Neural crest cell (in vitro differentiated cells): Measurements from ENCODE around the gene TRIM46. TPM values are rescaled to one million over a fixed set of nuclear protein-coding genes. Genes with fewer than 3 reads are reported as not detected.
A peak's percentile ranks its signal among the peaks of the same experiment; 100 is the strongest.

Experiments used
- DNase-seq: peaks from one replicate; pipeline ENCODE4 v3.0.0; 2021; ENCODE audit warnings: low read depth, mixed read lengths, low spot score
- H3K27ac Mint-ChIP-seq: one replicate; pipeline ENCODE4 v1.8.0; 2021; ENCODE audit warnings: mild to moderate bottlenecking, mixed read lengths; ENCODE audit not compliant: unreplicated experiment
- H3K27me3 Mint-ChIP-seq: 2 replicates; pipeline ENCODE4 v1.8.0; 2021; ENCODE audit warnings: low read depth, mild to moderate bottlenecking, mixed read lengths
- H3K36me3 Mint-ChIP-seq: 2 replicates; pipeline ENCODE4 v1.8.0; 2021; ENCODE audit warnings: low read depth, mild to moderate bottlenecking, mixed read lengths
- H3K4me1 Mint-ChIP-seq: 2 replicates; pipeline ENCODE4 v1.8.0; 2021; ENCODE audit warnings: mixed read lengths
- H3K4me3 Mint-ChIP-seq: one replicate; pipeline ENCODE4 v1.8.0; 2021; ENCODE audit warnings: mild to moderate bottlenecking, mixed read lengths
- H3K9me3 Mint-ChIP-seq: 2 replicates; pipeline ENCODE4 v1.8.0; 2021; ENCODE audit warnings: mixed read lengths
- total RNA-seq: library from RNA; stranded (reverse); gene quantifications from 2 replicates; pipeline ENCODE4 v1.2.1, GENCODE V29; 2021
- TF ChIP-seq, protein P1 (sequence below): fragments of 200-600 bp; sonication (generic); conservative IDR thresholded peaks from 2 replicates; pipeline ENCODE4 v1.5.0; 2021; ENCODE audit warnings: antibody characterized with exemption, mild to moderate bottlenecking

Gene TRIM46
- total RNA-seq, 1 donor from 2014 or later, result 9.8 TPM

DNA sequence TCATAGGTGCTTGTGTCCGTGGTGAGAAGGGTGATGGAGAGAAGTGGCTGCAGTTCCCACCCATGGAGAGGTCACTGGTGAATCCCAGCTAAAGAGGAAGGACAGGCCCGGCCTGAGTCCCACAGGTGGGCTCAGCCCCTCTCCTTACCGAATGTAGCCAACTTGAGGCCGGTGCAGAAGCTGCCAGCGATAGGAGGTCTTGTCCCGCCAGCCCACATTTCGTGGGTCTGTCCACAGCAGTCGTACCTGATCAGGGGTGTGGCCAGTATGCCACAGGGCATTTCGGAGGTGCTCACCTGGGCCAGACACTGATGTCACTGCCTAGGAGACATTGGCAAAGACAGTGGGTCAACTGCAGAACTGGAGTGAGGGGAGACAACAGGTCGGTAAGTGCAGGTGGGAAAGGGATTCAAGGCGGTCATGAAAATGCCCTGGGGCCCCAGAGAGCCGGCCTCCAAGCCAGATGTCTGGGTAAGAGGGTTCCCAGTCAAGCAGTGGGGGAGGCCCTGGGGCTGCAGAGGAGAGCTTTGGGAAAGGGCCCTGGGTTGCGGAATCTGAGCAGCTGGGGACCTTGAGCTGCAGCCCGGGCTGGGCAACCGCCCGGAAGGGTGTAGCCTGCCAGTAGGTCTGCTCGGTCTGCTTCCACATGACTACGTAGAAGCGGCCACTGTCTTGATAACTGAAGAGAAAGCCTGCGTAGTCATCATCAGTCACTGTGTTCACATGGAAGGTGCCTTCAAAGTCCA is 23.4 kb downstream of the TRIM46 start:
- H3K27ac Mint-ChIP-seq, result peak overlapping the region; percentile 93
- H3K36me3 Mint-ChIP-seq, result peaks cover 33% of the 10 kb centered on the region
- H3K4me1 Mint-ChIP-seq, result peaks cover 69% of the 10 kb centered on the region

DNA sequence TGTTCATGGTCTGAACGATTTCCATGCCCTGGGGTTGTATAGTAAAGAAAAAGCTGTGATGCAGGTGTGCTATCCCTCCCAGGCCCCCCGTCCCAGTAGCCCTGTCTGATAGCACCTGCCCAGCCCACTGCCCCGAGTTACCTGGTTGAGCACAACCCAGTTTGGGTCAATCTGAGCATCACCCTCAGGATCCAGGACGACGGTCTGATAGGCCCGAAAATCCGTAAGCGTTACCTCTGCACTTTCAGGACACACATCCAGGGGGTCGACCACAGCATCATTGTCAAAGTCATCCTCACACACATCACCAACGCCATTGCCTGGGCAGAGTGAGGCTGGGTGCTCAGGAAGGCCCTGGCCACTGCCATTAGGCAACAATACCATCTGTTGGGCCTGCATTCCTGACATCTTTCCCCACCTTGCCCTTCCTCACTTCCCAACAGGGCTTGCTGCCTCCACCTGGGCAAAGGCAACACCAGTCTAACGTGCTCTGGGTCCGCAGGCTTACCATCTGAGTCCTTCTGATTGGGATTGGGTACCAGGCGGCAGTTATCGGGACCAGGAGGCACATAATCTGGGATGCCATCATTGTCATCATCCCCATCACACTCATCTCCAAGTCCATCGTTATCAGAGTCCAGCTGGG is 24.4 kb downstream of the TRIM46 start:
- Mint-ChIP-seq H3K4me3 (peak overlapping the region; percentile 96), H3K27me3 (peaks cover 5% of the 10 kb centered on the region), H3K27ac (no peak overlapping the region), H3K9me3 (no peaks in the 10 kb centered on the region), H3K4me1 (peaks cover 67% of the 10 kb centered on the region), H3K36me3 (peaks cover 37% of the 10 kb centered on the region)
- DNase-seq, result no peak
- TF ChIP-seq, protein P1, sequence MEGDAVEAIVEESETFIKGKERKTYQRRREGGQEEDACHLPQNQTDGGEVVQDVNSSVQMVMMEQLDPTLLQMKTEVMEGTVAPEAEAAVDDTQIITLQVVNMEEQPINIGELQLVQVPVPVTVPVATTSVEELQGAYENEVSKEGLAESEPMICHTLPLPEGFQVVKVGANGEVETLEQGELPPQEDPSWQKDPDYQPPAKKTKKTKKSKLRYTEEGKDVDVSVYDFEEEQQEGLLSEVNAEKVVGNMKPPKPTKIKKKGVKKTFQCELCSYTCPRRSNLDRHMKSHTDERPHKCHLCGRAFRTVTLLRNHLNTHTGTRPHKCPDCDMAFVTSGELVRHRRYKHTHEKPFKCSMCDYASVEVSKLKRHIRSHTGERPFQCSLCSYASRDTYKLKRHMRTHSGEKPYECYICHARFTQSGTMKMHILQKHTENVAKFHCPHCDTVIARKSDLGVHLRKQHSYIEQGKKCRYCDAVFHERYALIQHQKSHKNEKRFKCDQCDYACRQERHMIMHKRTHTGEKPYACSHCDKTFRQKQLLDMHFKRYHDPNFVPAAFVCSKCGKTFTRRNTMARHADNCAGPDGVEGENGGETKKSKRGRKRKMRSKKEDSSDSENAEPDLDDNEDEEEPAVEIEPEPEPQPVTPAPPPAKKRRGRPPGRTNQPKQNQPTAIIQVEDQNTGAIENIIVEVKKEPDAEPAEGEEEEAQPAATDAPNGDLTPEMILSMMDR, result no peak

More for the DNA sequence above, 23.4 kb downstream of the TRIM46 start:
- DNase-seq, result no peak
- H3K9me3 Mint-ChIP-seq, result no peaks in the 10 kb centered on the region
- peaks cover 5% of the 10 kb centered on the region for H3K27me3 Mint-ChIP-seq
- TF ChIP-seq, protein P1, result no peak
- peak overlapping the region; percentile 96 for H3K4me3 Mint-ChIP-seq

DNA sequence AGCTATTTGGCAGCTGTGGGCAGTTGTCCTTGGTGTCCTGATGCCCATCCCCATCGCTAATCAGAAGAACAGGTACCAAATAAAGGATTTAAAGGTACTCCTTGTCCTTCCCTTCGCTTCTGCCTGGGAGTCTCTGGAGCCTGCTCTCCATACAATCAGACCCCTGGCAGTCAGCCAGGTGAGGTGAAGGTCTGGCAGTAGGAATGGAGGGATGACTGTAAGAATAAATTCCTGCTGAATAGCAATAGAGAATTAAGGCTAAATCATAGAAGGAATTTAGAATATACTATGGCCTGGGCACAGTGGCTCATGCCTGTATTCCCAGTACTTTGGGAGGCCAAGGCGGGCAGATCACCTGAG is 24.9 kb downstream of the TRIM46 start:
- TF ChIP-seq, protein P1, result no peak
- H3K27me3 Mint-ChIP-seq, result peaks cover 8% of the 10 kb centered on the region
- H3K9me3 Mint-ChIP-seq, result no peaks in the 10 kb centered on the region
- H3K36me3 Mint-ChIP-seq, result peaks cover 41% of the 10 kb centered on the region
- peaks cover 65% of the 10 kb centered on the region for H3K4me1 Mint-ChIP-seq
- H3K4me3 Mint-ChIP-seq, result peak overlapping the region; percentile 96
- no peak overlapping the region for H3K27ac Mint-ChIP-seq
- DNase-seq, result no peak

DNA sequence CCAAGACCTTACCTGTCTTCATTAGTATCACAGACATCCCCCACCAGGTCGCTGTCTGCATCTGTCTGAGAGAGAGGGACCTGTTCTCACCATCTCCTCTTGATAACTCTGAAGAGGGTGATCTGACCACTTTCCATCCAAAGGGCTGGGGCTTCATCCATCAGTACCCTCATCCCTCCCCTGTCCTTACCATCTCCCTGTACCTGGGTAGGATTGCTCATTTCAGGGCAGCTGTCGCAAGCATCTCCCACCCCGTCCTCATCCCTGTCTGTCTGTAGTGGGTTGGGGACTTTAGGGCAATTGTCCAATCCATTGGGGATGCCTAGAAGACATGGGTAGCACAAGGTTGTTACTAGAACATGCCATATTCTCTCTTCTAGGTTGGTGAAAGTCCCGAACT is 26.1 kb downstream of the TRIM46 start:
- peaks cover 11% of the 10 kb centered on the region for H3K27me3 Mint-ChIP-seq
- H3K9me3 Mint-ChIP-seq, result no peaks in the 10 kb centered on the region
- peaks cover 41% of the 10 kb centered on the region for H3K36me3 Mint-ChIP-seq
- TF ChIP-seq, protein P1, result no peak
- peak overlapping the region; percentile 83 for H3K4me3 Mint-ChIP-seq
- DNase-seq, result no peak
- no peak overlapping the region for H3K27ac Mint-ChIP-seq
- peaks cover 55% of the 10 kb centered on the region for H3K4me1 Mint-ChIP-seq

DNA sequence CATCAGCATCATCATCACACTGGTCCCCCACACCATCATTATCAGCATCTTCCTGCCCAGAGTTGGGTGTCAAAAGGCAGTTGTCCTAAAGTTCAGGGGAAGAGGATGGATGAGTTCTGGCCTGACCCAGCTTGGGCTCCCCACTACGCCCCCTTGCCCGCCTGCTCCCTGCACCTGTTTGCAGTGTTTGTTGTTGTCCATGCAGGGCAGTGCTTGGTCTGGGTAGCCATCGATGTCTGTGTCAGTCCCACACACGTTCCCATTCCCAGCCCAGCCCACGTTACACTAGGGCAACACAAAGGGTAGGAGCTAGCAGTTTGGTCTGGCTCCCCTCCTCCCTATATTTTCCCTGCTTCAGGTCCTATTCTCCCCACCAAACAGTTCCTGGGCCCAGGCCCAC is 27.3 kb downstream of the TRIM46 start:
- H3K4me3 Mint-ChIP-seq, result peak overlapping the region; percentile 83
- H3K9me3 Mint-ChIP-seq, result no peaks in the 10 kb centered on the region
- H3K36me3 Mint-ChIP-seq, result peaks cover 41% of the 10 kb centered on the region
- TF ChIP-seq, protein P1, result no peak
- peaks cover 18% of the 10 kb centered on the region for H3K27me3 Mint-ChIP-seq
- peaks cover 49% of the 10 kb centered on the region for H3K4me1 Mint-ChIP-seq
- no peak for DNase-seq
- H3K27ac Mint-ChIP-seq, result no peak overlapping the region
